Left renal cortex interstitium (tissue), 4 donors: ENCODE results near the gene OPCML. TPM values are rescaled to one million over a fixed set of nuclear protein-coding genes. Genes with fewer than 3 reads are reported as not detected.

Experiments
- DNase-seq, 4 donors: peaks; one replicate each; pipeline ENCODE4 v3.0.0-alpha.2; 2013; ENCODE audit warnings: low read depth in 4 of 4, low spot score in 2 of 4, missing footprints in 1 of 4
- polyA plus RNA-seq, 4 donors: library from polyadenylated mRNA; unstranded; fragments of 120-200 nt; gene quantifications; one replicate each; pipeline ENCODE4 v1.2.1, GENCODE V29; 2013; ENCODE audit not compliant: insufficient read length in 4 of 4

The OPCML gene
- polyA plus RNA-seq, 4 donors, result 12.3 to 15.7 (median 14.3) TPM

DNA sequence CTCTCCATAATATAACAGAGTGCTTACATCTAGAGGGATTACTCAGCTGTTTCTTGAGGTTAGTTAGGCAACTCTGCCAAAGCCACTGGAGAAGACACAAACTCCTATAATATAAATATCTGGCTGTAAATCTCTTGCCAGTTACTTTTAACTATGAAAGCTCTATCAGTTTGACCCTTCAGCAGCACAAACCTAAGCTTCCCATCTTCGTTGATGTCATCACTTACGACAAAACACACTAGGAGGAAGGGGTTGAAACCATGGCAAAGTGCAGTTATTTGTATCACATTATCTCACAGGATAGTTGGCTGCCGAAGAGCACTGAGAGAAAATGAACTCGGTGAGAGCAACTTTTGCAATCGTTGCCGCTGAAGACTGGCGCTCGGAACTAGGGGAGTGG lies 922.1 kb downstream of the OPCML start:
- DNase-seq, result no peak

DNA sequence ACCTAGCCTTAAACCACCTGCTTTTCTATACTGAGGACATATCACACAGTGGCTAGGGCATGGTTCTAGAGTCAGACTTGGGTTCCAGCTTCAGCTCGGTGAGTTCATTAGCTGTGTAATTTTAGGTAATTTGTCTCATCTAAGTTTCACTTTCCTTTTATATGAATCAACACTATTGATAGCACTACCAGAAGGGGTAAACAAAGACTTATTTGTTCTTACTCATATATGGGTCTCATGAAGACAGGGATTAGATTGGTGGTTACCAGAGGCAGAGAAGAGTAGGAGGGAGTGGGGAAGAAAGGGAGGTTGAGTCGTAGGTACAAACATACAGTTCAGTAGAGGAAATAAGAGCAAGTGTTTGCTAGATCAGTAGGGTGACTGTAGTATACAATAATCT lies 924.7 kb downstream of the OPCML start:
- DNase-seq, result no peak

- DNase-seq, result no peak
These were observed 926.3 kb downstream of the OPCML start for GRCh38 chr11:132605825-132606570.

DNA sequence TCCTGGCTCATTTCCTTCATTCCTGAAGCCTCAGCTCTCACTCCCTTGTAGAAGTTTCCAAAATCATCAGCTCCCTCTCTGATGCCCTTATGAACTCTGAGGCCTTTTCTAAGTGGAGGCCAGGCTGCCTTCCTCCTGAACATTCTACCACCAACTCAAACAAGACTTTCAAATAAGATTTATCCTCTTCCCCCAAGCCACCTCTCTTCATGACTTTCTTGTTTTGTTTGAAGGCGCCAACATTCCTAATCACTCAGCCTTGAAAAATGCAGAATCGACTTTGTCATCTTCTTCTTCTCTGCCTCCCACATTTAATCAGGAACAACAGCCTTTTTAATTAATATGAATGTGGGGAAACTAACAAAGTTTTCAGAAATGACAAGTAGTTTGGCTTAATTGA lies 927.9 kb downstream of the OPCML start:
- no peak for DNase-seq

DNA sequence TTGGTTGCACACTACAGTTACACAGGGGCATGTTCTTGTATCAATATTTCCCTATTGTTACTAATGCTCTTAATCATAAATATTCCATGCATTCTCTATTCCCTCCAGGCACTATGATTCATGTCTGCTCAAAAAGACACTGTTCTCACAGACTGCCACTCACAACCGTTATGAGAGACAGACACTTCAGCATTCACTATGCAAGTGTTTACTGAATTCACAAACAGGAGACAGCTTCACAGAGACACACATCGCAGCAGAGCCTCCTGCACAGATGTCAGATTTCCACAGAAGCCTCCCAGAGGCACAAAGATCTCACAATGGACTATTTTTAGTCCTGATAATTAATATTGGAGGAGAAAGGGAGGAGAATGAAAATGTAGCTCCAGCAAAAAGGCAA lies 930.4 kb downstream of the OPCML start:
- no peak for DNase-seq

DNA sequence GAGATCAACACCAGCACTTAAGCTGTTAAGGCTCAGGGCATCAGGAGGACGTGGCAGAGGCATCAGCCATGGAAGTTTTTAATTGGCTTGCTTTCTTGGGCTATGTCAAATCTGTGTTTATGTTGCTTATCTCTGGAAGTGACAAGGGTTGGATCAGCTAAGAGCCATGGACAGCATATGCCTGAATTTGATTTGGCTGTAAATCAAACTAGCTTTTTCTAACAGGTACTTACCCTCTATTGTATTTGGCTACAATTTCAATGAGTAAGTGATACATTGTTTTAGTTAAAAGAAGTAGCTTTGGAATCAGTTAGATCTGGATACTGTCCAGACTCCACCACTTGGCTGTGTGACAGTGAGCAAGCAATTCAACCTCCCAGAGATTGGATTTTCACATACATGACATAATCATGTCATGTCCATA lies 936.6 kb downstream of the OPCML start:
- no peak for DNase-seq

DNA sequence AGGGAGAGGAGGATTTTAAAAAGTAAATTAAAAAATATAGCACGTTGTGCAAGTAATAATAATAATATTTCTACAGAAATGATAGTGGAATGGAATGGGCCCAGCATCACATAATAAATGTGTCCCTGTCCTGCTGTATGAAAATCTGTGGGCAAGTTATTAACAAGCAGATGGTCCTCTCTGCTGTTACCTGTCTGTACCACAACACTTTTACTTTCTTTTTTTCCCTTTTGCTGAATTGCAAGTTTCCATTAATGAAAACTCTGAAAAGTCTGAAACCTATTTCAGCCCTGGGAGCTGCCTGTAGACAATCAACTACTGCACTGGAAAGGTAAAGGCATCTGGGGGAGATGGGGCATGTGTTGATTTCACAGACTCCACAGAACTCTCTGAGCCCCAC lies 937.1 kb downstream of the OPCML start:
- no peak for DNase-seq

DNA sequence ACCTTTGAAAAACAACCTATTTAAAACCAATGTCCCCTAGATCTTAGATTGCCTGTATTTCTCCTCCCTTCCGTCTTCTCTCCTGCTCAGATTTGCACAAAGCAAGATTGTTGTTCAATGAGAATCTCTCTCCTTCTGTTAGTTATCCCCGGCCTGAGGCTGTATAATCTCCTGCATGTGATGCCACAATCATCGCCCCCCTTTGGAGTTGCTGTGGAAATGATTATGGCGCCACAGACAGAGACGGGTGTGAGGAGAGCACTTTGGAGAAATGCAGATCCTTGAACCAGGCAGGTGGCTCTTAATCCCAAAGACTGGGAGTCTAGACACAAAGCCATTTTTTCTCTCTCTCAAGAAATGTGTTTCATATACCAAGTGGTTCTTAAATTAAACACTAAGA lies 941.3 kb downstream of the OPCML start:
- DNase-seq, result no peak

GRCh38 chr11:132590554-132590953 lies 941.7 kb downstream of the OPCML start:
- DNase-seq, result no peak

GRCh38 chr11:132589791-132590190 lies 942.5 kb downstream of the OPCML start:
- no peak for DNase-seq

GRCh38 chr11:132588366-132588765 lies 943.9 kb downstream of the OPCML start:
- no peak for DNase-seq

GRCh38 chr11:132587716-132588115 lies 944.6 kb downstream of the OPCML start:
- no peak for DNase-seq

GRCh38 chr11:132586801-132587200 lies 945.5 kb downstream of the OPCML start:
- no peak for DNase-seq

DNA sequence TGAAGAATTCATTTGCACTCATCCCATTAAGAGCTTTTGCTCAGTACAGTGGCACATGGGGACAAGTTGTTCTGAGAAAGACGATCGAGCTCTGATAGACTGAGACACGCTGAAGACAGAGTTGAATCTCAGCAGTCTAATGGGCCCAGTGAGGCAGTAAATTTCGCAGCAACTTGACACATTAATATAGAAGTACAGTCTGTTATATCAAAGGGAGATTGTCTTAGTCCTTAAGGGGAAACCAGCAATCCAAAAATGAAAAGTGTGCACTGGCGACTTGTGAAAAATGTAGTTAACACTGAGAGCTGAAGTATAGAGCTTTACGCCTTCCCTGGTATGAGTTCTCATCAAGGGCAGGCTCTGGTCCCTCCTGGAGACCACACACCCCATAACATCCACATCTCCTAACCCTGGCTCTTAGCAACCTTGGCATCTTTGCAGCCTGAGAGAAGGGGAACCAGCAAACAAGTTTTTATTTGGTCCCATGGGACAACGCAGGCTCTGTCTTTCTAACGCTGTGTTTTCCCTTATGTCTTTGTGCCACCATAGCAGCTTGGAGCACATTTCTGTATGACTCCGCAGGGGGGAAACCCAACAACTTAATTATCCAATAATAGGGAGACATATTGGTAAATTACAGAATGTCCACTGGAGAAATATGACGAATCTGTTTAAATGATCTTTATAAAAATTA lies 952.5 kb downstream of the OPCML start:
- DNase-seq, result no peak

GRCh38 chr11:132579136-132579535 lies 953.2 kb downstream of the OPCML start:
- no peak for DNase-seq

DNA sequence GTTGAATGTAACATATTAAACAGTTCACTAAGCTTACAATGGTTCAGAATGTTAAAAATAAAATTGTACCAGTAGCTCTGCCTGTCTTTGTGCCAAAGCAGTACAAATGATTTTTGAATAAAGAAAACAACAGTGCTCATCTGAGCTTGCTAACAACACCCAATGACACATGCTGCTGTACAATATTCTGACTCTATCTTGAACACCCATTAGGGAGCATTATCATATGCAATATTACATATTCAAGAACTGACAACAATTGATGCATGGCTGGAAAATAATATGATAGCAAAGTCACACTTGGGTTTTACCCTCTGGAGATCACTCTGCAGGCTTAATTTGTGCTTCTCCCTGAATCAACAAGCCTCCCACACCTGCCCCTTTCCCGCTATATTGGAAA lies 953.7 kb downstream of the OPCML start:
- DNase-seq, result no peak

DNA sequence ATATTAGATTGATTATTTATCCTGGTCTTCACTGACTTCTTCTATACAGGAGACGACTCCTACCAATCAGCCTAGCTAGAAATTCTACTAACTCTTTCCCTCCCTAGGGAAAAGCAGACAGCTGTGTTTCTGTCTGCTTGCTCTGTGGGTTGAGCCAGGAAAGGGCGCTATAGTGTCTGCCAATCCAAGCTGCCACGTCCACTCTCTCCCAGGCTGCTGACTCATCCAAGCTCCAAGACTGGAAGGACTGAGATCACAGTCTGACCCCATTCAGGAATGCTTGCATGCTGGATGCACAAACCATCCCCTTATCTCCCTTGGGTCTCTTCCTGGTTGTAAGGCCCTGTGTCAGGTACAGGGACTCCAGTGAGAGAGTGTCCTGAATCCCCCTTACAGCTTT lies 955.6 kb downstream of the OPCML start:
- DNase-seq, result no peak

GRCh38 chr11:132564091-132564885 lies 968.0 kb downstream of the OPCML start:
- DNase-seq, result no peak

- DNase-seq, result no peak
These were observed 969.3 kb downstream of the OPCML start for GRCh38 chr11:132563050-132563449.

GRCh38 chr11:132561937-132562336 lies 970.4 kb downstream of the OPCML start:
- DNase-seq, result no peak

GRCh38 chr11:132559331-132560036 lies 972.8 kb downstream of the OPCML start:
- DNase-seq, result no peak
